Measurements from ENCODE around the gene CECR2.
"Not testable (repeated sequence)": the region's sequence is repeated elsewhere in the genome, so short reads cannot be mapped to it uniquely, and the experiment has no call there.

The CECR2 gene

GRCh38 chr22:17562906-17563870, 193.9 kb downstream of the CECR2 start, which contains the start of gene SLC25A18:
SLC25A18 (plus strand) TSS chr22:17563498; CDS start chr22:17579945, 16,447 bp downstream.
- no peak within 1 kb of the TSS for H3K4me3 ChIP-seq (ENCODE audit: low read depth, low read length)

GRCh38 chr22:17563936-17564391, 194.7 kb downstream of the CECR2 start:
- H3K4me3 ChIP-seq (ENCODE audit: low read depth, low read length): no peak overlapping the region

- not testable (repeated sequence) for H3K4me3 ChIP-seq (ENCODE audit: low read depth, low read length)
These were observed 196.9 kb downstream of the CECR2 start for GRCh38 chr22:17566016-17566687.

GRCh38 chr22:17566776-17567175, 197.5 kb downstream of the CECR2 start:
- H3K4me3 ChIP-seq (ENCODE audit: low read depth, low read length): no peak overlapping the region

- H3K4me3 ChIP-seq (ENCODE audit: low read depth, low read length): no peak overlapping the region
These were observed 200.8 kb downstream of the CECR2 start for GRCh38 chr22:17569971-17570511.

GRCh38 chr22:17570851-17571631, 201.8 kb downstream of the CECR2 start:
- no peak overlapping the region for H3K4me3 ChIP-seq (ENCODE audit: low read depth, low read length)

GRCh38 chr22:17575151-17575550, 205.9 kb downstream of the CECR2 start:
- no peak overlapping the region for H3K4me3 ChIP-seq (ENCODE audit: low read depth, low read length)

- no peak overlapping the region for H3K4me3 ChIP-seq (ENCODE audit: low read depth, low read length)
These were observed 206.4 kb downstream of the CECR2 start for GRCh38 chr22:17575681-17576080.

- no peak overlapping the region for H3K4me3 ChIP-seq (ENCODE audit: low read depth, low read length)
These were observed 207.2 kb downstream of the CECR2 start for GRCh38 chr22:17576470-17576869.

GRCh38 chr22:17578136-17578754, 209.0 kb downstream of the CECR2 start:
- no peak overlapping the region for H3K4me3 ChIP-seq (ENCODE audit: low read depth, low read length)

- H3K4me3 ChIP-seq (ENCODE audit: low read depth, low read length): no peak overlapping the region
These were observed 210.3 kb downstream of the CECR2 start for GRCh38 chr22:17579535-17579981.

GRCh38 chr22:17580441-17581031, 211.3 kb downstream of the CECR2 start:
- H3K4me3 ChIP-seq (ENCODE audit: low read depth, low read length): no peak overlapping the region

GRCh38 chr22:17581056-17581455, 211.8 kb downstream of the CECR2 start:
- H3K4me3 ChIP-seq (ENCODE audit: low read depth, low read length): no peak overlapping the region

- H3K4me3 ChIP-seq (ENCODE audit: low read depth, low read length): no peak overlapping the region
These were observed 212.4 kb downstream of the CECR2 start for GRCh38 chr22:17581631-17582030.

- no peak overlapping the region for H3K4me3 ChIP-seq (ENCODE audit: low read depth, low read length)
These were observed 213.9 kb downstream of the CECR2 start for GRCh38 chr22:17583151-17583550.

GRCh38 chr22:17586831-17587440, 217.7 kb downstream of the CECR2 start:
- H3K4me3 ChIP-seq (ENCODE audit: low read depth, low read length): no peak overlapping the region

GRCh38 chr22:17587629-17588028, 218.4 kb downstream of the CECR2 start:
- no peak overlapping the region for H3K4me3 ChIP-seq (ENCODE audit: low read depth, low read length)

- no peak overlapping the region for H3K4me3 ChIP-seq (ENCODE audit: low read depth, low read length)
These were observed 219.3 kb downstream of the CECR2 start for GRCh38 chr22:17588606-17589005.

- H3K4me3 ChIP-seq (ENCODE audit: low read depth, low read length): no peak overlapping the region
These were observed 220.6 kb downstream of the CECR2 start for GRCh38 chr22:17589810-17590375.
